CD4-positive, alpha-beta memory T cell (primary cell): ENCODE measurements around the gene MSRB1. TPM values are rescaled to one million over a fixed set of nuclear protein-coding genes. Genes with fewer than 3 reads are reported as not detected.

ENCODE experiments used
- CTCF ChIA-PET: fragments of 350-600 bp; sonication (Branson Sonifier 250); formaldehyde crosslinking; loops from one replicate; lab custom pipeline; 2021; ENCODE audit warnings: inconsistent platforms; ENCODE audit not compliant: partially characterized antibody; lab: Charles Lee
- POLR2A ChIA-PET: fragments of 350-600 bp; sonication (Branson Sonifier 250); formaldehyde crosslinking; loops from one replicate; lab custom pipeline; 2021; ENCODE audit not compliant: partially characterized antibody; lab: Charles Lee
- DNase-seq, 5 donors: peaks; one replicate each; pipeline versions ENCODE4 v3.0.0 to v3.0.0-alpha.2; 2020 to 2022; ENCODE audit warnings: mixed read lengths in 1 of 5
- H3K27ac ChIP-seq: one replicate; pipeline ENCODE4 v1.7.0; 2013; ENCODE audit warnings: low read depth, low read length
- H3K27me3 ChIP-seq: 2 replicates; pipeline ENCODE4 v1.7.0; 2013; ENCODE audit warnings: mild to moderate bottlenecking, low read length, moderate library complexity; ENCODE audit not compliant: insufficient read depth
- H3K36me3 ChIP-seq: 2 replicates; pipeline ENCODE4 v1.7.0; 2013; ENCODE audit warnings: mild to moderate bottlenecking, low read length, moderate library complexity; ENCODE audit not compliant: insufficient read depth
- H3K4me1 ChIP-seq: 2 replicates; pipeline ENCODE4 v1.7.0; 2013; ENCODE audit warnings: mild to moderate bottlenecking, low read length, moderate library complexity; ENCODE audit not compliant: insufficient read depth
- H3K4me3 ChIP-seq, 2 donors: one replicate each; pipeline ENCODE4 v1.7.0; 2013; ENCODE audit warnings: low read length in 2 of 2, mild to moderate bottlenecking in 1 of 2
- H3K9me3 ChIP-seq, 2 donors: one replicate each; pipeline ENCODE4 v1.7.0; 2013; ENCODE audit warnings: low read length in 2 of 2, control low read depth in 1 of 2; ENCODE audit not compliant: control insufficient read depth in 1 of 2
- H3K27ac Mint-ChIP-seq, 7 donors: one replicate each; pipeline ENCODE4 v1.8.0; 2020 to 2021; ENCODE audit warnings: mixed read lengths in 7 of 7, mild to moderate bottlenecking in 6 of 7, inconsistent platforms in 3 of 7, moderate library complexity in 3 of 7
- H3K27me3 Mint-ChIP-seq, 2 donors: one replicate each; pipeline ENCODE4 v1.8.0; 2020 to 2021; ENCODE audit warnings: mixed read lengths in 2 of 2
- H3K36me3 Mint-ChIP-seq, 2 donors: one replicate each; pipeline ENCODE4 v1.8.0; 2020 to 2021; ENCODE audit warnings: mixed read lengths in 2 of 2, inconsistent platforms in 1 of 2, mild to moderate bottlenecking in 1 of 2
- H3K4me1 Mint-ChIP-seq, 4 donors: one replicate each; pipeline ENCODE4 v1.8.0; 2020 to 2021; ENCODE audit warnings: mixed read lengths in 4 of 4, mild to moderate bottlenecking in 1 of 4
- H3K4me3 Mint-ChIP-seq, 8 donors: one replicate each; pipeline ENCODE4 v1.8.0; 2020 to 2021; ENCODE audit warnings: mixed read lengths in 8 of 8, mild to moderate bottlenecking in 7 of 8, moderate library complexity in 6 of 8, inconsistent platforms in 3 of 8
- H3K9me3 Mint-ChIP-seq, 8 donors: one replicate each; pipeline ENCODE4 v1.8.0; 2020 to 2021; ENCODE audit warnings: mixed read lengths in 8 of 8, mild to moderate bottlenecking in 5 of 8, inconsistent platforms in 3 of 8, moderate library complexity in 1 of 8
- intact Hi-C: fragments of 100-400 bp; cut with micrococcal nuclease; formaldehyde crosslinking; loops from one replicate; pipeline ENCODE4 v1.15.1; 2023
- polyA plus RNA-seq, 2 donors: library from polyadenylated mRNA; unstranded; fragments of 300-500 nt; fragmentation: Illumina TruSeq; gene quantifications; one replicate each; pipeline ENCODE4 v1.2.3, GENCODE V29; 2021
- total RNA-seq, 2 experiments: library from RNA; stranded (reverse); gene quantifications; one replicate each; pipeline ENCODE4 v1.2.3, GENCODE V29; 2021

MSRB1 gene
- total and polyA plus RNA-seq, 4 experiments from 2014 or later: 9.3 to 30.5 (median 15.5) TPM

DNA sequence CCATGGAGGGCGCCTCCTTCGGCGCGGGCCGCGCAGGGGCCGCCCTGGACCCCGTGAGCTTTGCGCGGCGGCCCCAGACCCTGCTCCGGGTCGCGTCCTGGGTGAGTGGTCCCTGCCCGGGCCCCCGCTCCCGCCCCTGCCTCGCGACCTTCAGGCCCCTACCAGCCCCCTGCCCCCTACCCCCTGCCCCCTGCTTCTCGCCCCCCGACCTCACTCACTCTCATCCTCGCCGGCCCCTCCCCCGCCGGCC lies 47.0 kb upstream of the MSRB1 start:
- Mint-ChIP-seq H3K4me1 (peaks cover 6 to 30% (median 18%) of the 10 kb centered on the region in 4 donors), H3K27ac (no peak overlapping the region), H3K9me3 (peaks cover 0 to 1% (median 0%) of the 10 kb centered on the region in 8 donors), H3K4me3 (no peak overlapping the region), H3K27me3 (peaks cover 6 to 7% of the 10 kb centered on the region in 2 donors), H3K36me3 (peaks cover 6 to 9% of the 10 kb centered on the region in 2 donors)
- H3K27me3 ChIP-seq: no peaks in the 10 kb centered on the region
- H3K4me3 ChIP-seq: no peak overlapping the region
- ChIA-PET CTCF (interaction anchor here (1.6 kb wide), 1 partner anchor 14 kb away, joined by 7 read pairs; no protein-coding TSS in a partner anchor), POLR2A (interaction anchor here (1.1 to 5.7 kb wide), 7 partner anchors 9 to 165 kb away, joined by 3 to 71 read pairs (median 29); partner anchors contain the start of genes MSRB1, NDUFB10, NOXO1 and RPS2)
- no peak for DNase-seq
- peaks cover 26% of the 10 kb centered on the region for H3K4me1 ChIP-seq
- intact Hi-C loops: loop anchor here (2.0 to 5.0 kb wide), 2 partner anchors 17 to 48 kb away; partner anchors contain the start of genes MSRB1 and TBL3
- H3K9me3 ChIP-seq: no peaks in the 10 kb centered on the region
- H3K36me3 ChIP-seq: peaks cover 4% of the 10 kb centered on the region
- H3K27ac ChIP-seq: no peak overlapping the region

DNA sequence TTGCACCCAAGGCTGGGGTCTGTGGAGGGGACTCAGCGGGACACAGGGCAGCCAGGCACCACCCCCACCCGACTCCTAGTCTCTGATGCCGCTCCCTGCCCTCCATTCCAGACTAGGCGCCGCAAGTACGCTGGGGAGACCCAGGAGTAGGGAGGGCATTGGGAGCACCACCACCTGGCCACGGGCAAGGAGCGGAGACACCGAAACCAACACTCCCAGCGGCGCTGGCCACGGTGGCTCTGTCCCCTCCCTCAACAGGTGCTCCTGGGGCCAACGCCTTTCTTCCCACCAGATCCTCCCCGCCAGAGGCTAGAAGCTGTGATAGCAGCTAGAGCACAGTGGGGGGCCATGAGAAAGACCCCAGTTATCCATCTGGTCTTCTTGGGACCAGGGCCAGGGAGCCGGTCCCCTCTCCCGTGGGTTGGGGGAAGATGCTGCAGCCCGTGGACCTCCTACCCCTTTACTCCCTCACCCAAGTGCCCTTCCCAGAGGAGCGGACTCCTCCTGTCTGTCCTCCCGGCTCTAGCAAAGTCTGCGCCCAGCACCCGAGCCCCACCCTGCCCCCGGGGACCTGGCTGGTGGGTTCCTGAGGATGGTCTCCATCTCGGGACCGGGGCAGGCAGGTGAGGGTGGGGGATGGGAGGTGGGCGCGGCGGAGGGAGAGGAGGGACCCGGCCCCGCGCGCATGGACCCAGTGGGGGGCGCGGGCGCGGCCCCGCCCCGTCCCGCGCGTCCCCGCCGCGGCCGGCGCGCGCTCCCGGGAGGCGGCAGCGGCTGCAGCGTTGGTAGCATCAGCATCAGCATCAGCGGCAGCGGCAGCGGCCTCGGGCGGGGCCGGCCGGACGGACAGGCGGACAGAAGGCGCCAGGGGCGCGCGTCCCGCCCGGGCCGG lies 46.5 kb upstream of the MSRB1 start, which contains the start of gene SYNGR3:
SYNGR3 (plus strand) TSS at position 762 of the 892 bp plus-strand sequence. CDS start 133 bp downstream, outside the sequence.
- intact Hi-C loops: loop anchor here (2.0 to 5.0 kb wide), 2 partner anchors 17 to 47 kb away; partner anchors contain the start of genes MSRB1 and TBL3

DNA sequence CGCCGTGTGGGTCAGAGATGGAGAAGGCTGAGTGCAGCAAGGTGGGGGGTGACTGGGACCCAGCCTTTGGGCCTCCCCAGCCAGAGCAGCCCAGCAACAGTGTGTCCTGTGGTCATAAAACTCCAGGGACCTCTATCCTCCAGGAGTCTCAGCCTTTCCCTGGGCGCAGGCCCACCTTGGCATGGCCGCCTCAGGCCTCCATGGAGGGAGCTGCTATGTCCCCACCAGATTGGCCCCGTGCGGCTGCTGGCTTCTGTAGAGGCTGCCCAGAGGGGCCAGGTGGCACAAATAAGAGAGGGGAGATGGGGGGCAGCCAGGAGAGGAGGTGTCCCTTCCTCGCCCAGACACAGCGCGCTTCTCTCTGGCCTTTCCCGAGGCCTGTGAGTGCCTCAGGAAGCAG lies 44.2 kb upstream of the MSRB1 start:
- no peaks in the 10 kb centered on the region for H3K9me3 ChIP-seq
- H3K27me3 Mint-ChIP-seq: peaks cover 6 to 9% of the 10 kb centered on the region in 2 donors
- H3K4me3 ChIP-seq: no peak overlapping the region
- intact Hi-C loops: no loop called here
- peak overlapping the region in 1 of 8 donors; percentile 60 for H3K4me3 Mint-ChIP-seq
- ChIA-PET POLR2A (interaction anchor here (0.8 to 7.5 kb wide), 4 partner anchors 16 to 26 kb away, joined by 3 to 99 read pairs (median 6); partner anchors contain the start of genes NDUFB10, RNF151, RPS2 and TBL3), CTCF (interaction anchor here (3.3 kb wide), 1 partner anchor 17 kb away, joined by 13 read pairs; no protein-coding TSS in a partner anchor)
- peaks cover 4% of the 10 kb centered on the region for H3K36me3 ChIP-seq
- peaks cover 43% of the 10 kb centered on the region for H3K4me1 ChIP-seq
- H3K27ac ChIP-seq: no peak overlapping the region
- no peaks in the 10 kb centered on the region for H3K27me3 ChIP-seq
- H3K36me3 Mint-ChIP-seq: peaks cover 6 to 10% of the 10 kb centered on the region in 2 donors
- DNase-seq: no peak
- no peaks in the 10 kb centered on the region for H3K9me3 Mint-ChIP-seq
- H3K4me1 Mint-ChIP-seq: peaks cover 10 to 43% (median 27%) of the 10 kb centered on the region in 4 donors
- peak overlapping the region in 1 of 7 donors; percentile 68 for H3K27ac Mint-ChIP-seq

More for the DNA sequence above, 46.5 kb upstream of the MSRB1 start, which contains the start of gene SYNGR3:
- Mint-ChIP-seq H3K27me3 (peaks cover 6 to 7% of the 10 kb centered on the region in 2 donors), H3K4me1 (peaks cover 9 to 33% (median 19%) of the 10 kb centered on the region in 4 donors), H3K27ac (peak within 1 kb of the TSS in 5 of 7 donors; percentile 64 to 89 (median 70)), H3K4me3 (peak within 1 kb of the TSS; percentile 24 to 84 (median 76)), H3K9me3 (peaks cover 0 to 1% (median 0%) of the 10 kb centered on the region in 8 donors), H3K36me3 (peaks cover 6 to 10% of the 10 kb centered on the region in 2 donors)
- ChIA-PET CTCF (interaction anchor here (1.6 to 3.3 kb wide), 2 partner anchors 14 to 151 kb away, joined by 4 to 13 read pairs; no protein-coding TSS in a partner anchor), POLR2A (interaction anchor here (1.9 to 5.7 kb wide), 5 partner anchors 19 to 166 kb away, joined by 7 to 71 read pairs (median 29); partner anchors contain the start of genes NDUFB10, RPS2, TRAF7 and ZNF598)
- peaks cover 32% of the 10 kb centered on the region for H3K4me1 ChIP-seq
- no peaks in the 10 kb centered on the region for H3K27me3 ChIP-seq
- no peaks in the 10 kb centered on the region for H3K9me3 ChIP-seq
- peaks cover 4% of the 10 kb centered on the region for H3K36me3 ChIP-seq
- peak within 1 kb of the TSS; percentile 30 for H3K27ac ChIP-seq
- H3K4me3 ChIP-seq: peak within 1 kb of the TSS; percentile 36 to 52
- no peak for DNase-seq

DNA sequence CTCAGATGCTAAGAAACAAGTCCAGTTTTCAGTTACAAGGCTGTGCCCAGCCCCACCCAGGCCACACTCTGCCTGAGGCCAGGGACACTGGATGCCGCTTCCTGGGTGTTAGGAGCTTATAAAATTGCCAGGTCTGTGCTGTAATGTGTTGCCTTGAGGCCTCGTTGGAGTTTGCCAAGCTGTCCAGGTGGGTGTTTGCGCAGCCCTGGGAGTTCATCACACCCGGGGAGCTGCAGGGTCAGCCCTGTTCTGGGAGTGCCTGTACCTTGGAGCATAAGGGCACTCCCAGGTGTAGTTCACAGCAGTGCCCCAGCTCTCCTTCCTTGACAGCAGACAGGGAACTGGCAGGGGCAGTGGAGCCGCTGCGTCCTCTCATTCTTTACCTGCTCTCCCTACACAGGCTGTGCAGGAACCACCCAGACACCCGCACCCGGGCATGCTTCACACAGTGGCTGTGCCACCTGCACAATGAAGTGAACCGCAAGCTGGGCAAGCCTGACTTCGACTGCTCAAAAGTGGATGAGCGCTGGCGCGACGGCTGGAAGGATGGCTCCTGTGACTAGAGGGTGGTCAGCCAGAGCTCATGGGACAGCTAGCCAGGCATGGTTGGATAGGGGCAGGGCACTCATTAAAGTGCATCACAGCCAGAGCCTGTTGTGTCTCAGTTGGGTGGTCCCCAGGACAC lies 42.6 kb upstream of the MSRB1 start:
- Histone ChIP-seq H3K4me1 (peaks cover 31% of the 10 kb centered on the region), H3K27ac (no peak overlapping the region), H3K36me3 (peaks cover 4% of the 10 kb centered on the region), H3K9me3 (no peaks in the 10 kb centered on the region), H3K4me3 (no peak overlapping the region), H3K27me3 (peaks cover 15% of the 10 kb centered on the region)
- ChIA-PET POLR2A (interaction anchor here (1.1 to 7.5 kb wide), 5 partner anchors 9 to 229 kb away, joined by 3 to 99 read pairs (median 4); partner anchors contain the start of genes NDUFB10, PGP, RNF151 and RPS2), CTCF (interaction anchor here (2.1 kb wide), 1 partner anchor 18 kb away, joined by 8 read pairs; no protein-coding TSS in a partner anchor)
- no peak for DNase-seq
- Mint-ChIP-seq H3K27me3 (peaks cover 14 to 16% of the 10 kb centered on the region in 2 donors), H3K9me3 (no peaks in the 10 kb centered on the region), H3K4me1 (peaks cover 6 to 33% (median 20%) of the 10 kb centered on the region in 4 donors), H3K27ac (peak overlapping the region in 3 of 7 donors; percentile 54 to 69 (median 55)), H3K4me3 (peak overlapping the region in 7 of 8 donors; percentile 6 to 79 (median 77)), H3K36me3 (peaks cover 6 to 10% of the 10 kb centered on the region in 2 donors)
- intact Hi-C loops: no loop called here

DNA sequence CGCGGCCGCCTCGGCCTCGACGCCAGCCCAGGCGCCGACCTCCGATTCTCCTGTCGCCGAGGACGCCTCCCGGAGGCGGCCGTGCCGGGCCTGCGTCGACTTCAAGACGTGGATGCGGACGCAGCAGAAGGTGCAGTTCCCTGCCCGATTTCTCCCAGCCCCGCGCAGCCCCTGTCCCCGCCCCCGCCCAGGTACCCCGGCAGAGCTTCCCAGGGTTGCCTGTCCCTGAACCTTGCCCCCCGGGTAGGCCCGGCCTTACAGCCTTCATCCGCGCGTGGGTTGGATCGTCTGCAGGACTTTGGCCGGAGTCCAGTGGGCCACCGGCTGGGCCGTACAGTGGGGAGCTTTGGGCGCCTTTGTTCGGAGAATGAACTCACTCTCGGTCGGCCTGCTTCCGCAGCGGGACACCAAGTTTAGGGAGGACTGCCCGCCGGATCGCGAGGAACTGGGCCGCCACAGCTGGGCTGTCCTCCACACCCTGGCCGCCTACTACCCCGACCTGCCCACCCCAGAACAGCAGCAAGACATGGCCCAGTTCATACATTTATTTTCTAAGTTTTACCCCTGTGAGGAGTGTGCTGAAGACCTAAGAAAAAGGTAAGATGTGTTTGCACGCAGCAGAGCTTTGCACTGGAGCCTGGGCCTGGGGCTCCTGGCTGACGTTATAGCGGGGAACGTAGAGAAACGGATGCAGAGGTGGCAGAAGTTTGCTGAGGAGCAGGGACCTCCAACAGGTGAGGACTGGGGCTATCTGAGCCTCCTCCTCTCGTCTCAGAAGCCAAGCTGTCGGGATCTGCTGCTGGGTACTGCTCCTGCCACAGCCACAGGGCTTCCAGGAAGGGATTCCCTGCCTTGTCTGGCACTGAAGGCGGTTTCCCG lies 41.6 kb upstream of the MSRB1 start:
- no peaks in the 10 kb centered on the region for H3K9me3 ChIP-seq
- H3K4me3 Mint-ChIP-seq: peak overlapping the region; percentile 75 to 89 (median 78)
- ChIA-PET CTCF (interaction anchor here (2.1 kb wide), 1 partner anchor 19 kb away, joined by 8 read pairs; no protein-coding TSS in a partner anchor), POLR2A (interaction anchor here (0.8 to 7.5 kb wide), 5 partner anchors 13 to 230 kb away, joined by 3 to 99 read pairs (median 4); partner anchors contain the start of genes NDUFB10, PGP, PKD1 and RNF151)
- peak overlapping the region; percentile 57 to 89 (median 78) for H3K27ac Mint-ChIP-seq
- H3K9me3 Mint-ChIP-seq: no peaks in the 10 kb centered on the region
- H3K36me3 Mint-ChIP-seq: peaks cover 6 to 10% of the 10 kb centered on the region in 2 donors
- H3K4me1 Mint-ChIP-seq: peaks cover 6 to 30% (median 18%) of the 10 kb centered on the region in 4 donors
- DNase-seq: no peak
- peak overlapping the region; percentile 57 for H3K27ac ChIP-seq
- H3K36me3 ChIP-seq: peaks cover 4% of the 10 kb centered on the region
- intact Hi-C loops: loop anchor here (1.0 kb wide), 3 partner anchors 8 to 171 kb away; partner anchors contain the start of genes NDUFB10 and TRAF7
- H3K27me3 Mint-ChIP-seq: peaks cover 14 to 16% of the 10 kb centered on the region in 2 donors
- H3K4me1 ChIP-seq: peaks cover 27% of the 10 kb centered on the region
- peaks cover 20% of the 10 kb centered on the region for H3K27me3 ChIP-seq
- peak overlapping the region in 1 of 2 donors; percentile 64 for H3K4me3 ChIP-seq
